H9 (cell line): ENCODE measurements around the gene FBN1. TPM values are rescaled to one million over a fixed set of nuclear protein-coding genes. Genes with fewer than 3 reads are reported as not detected.

Experiments used
- DNase-seq: peaks from one replicate; pipeline ENCODE4 v3.0.0-alpha.2; 2017
- H2AFZ ChIP-seq: one replicate; pipeline ENCODE4 v1.6.1; 2013; ENCODE audit warnings: mild to moderate bottlenecking, low read length, control low read depth, moderate library complexity
- H2AK5ac ChIP-seq: 2 replicates; pipeline ENCODE4 v1.6.1; 2013; ENCODE audit warnings: low read length, control low read depth, mixed read lengths; ENCODE audit not compliant: insufficient read length
- H2BK120ac ChIP-seq: one replicate; pipeline ENCODE4 v1.6.1; 2013; ENCODE audit warnings: low read depth, mild to moderate bottlenecking, low read length, control low read depth, inconsistent platforms; ENCODE audit not compliant: poor library complexity, severe bottlenecking
- H2BK12ac ChIP-seq: 2 replicates; pipeline ENCODE4 v1.6.1; 2013; ENCODE audit warnings: low read length, control low read depth, mixed read lengths, low read depth; ENCODE audit not compliant: insufficient read length
- H2BK15ac ChIP-seq: 2 replicates; pipeline ENCODE4 v1.6.1; 2013; ENCODE audit warnings: low read depth, low read length, control low read depth
- H2BK20ac ChIP-seq: one replicate; pipeline ENCODE4 v1.6.1; 2013; ENCODE audit warnings: low read depth, mild to moderate bottlenecking, low read length, control low read depth, inconsistent platforms; ENCODE audit not compliant: poor library complexity, severe bottlenecking
- H2BK5ac ChIP-seq: 2 replicates; pipeline ENCODE4 v1.6.1; 2013; ENCODE audit warnings: low read length, control low read depth, mixed read lengths; ENCODE audit not compliant: insufficient read length
- H3K14ac ChIP-seq: 2 replicates; pipeline ENCODE4 v1.6.1; 2013; ENCODE audit warnings: low read length, control low read depth; ENCODE audit not compliant: insufficient read depth
- H3K18ac ChIP-seq: 2 replicates; pipeline ENCODE4 v1.6.1; 2013; ENCODE audit warnings: low read depth, mild to moderate bottlenecking, mixed read lengths, low read length, control low read depth; ENCODE audit not compliant: insufficient read length
- H3K23ac ChIP-seq: 2 replicates; pipeline ENCODE4 v1.6.1; 2013; ENCODE audit warnings: low read length, control low read depth, mixed read lengths, low read depth; ENCODE audit not compliant: insufficient read length
- H3K23me2 ChIP-seq: 2 replicates; pipeline ENCODE4 v1.6.1; 2013; ENCODE audit warnings: low read depth, mild to moderate bottlenecking, mixed read lengths, low read length, control low read depth; ENCODE audit not compliant: insufficient read length, poor library complexity, severe bottlenecking
- H3K27ac ChIP-seq: 2 replicates; pipeline ENCODE4 v1.5.1; 2013; ENCODE audit warnings: low read length, control low read depth, mixed read lengths, low read depth; ENCODE audit not compliant: insufficient read length
- H3K27me3 ChIP-seq: 2 replicates; pipeline ENCODE4 v1.6.1; 2013; ENCODE audit warnings: low read length, control low read depth, inconsistent platforms; ENCODE audit not compliant: insufficient read depth
- H3K4ac ChIP-seq: 2 replicates; pipeline ENCODE4 v1.6.1; 2013; ENCODE audit warnings: low read depth, mild to moderate bottlenecking, control low read depth, inconsistent platforms, low read length, moderate library complexity
- H3K4me1 ChIP-seq: 2 replicates; pipeline ENCODE4 v1.6.1; 2013; ENCODE audit warnings: low read length, control low read depth, inconsistent platforms; ENCODE audit not compliant: insufficient read depth
- H3K4me2 ChIP-seq: 2 replicates; pipeline ENCODE4 v1.6.1; 2013; ENCODE audit warnings: low read length, control low read depth, mixed read lengths; ENCODE audit not compliant: insufficient read length, insufficient read depth
- H3K56ac ChIP-seq: 2 replicates; pipeline ENCODE4 v1.6.1; 2013; ENCODE audit warnings: low read depth, mild to moderate bottlenecking, mixed read lengths, low read length, control low read depth; ENCODE audit not compliant: insufficient read length
- H3K79me1 ChIP-seq: 2 replicates; pipeline ENCODE4 v1.6.1; 2013; ENCODE audit warnings: low read depth, mild to moderate bottlenecking, moderate library complexity, low read length, control low read depth, inconsistent platforms; ENCODE audit not compliant: insufficient read depth, poor library complexity, severe bottlenecking
- H3K79me2 ChIP-seq: 2 replicates; pipeline ENCODE4 v1.6.1; 2013; ENCODE audit warnings: low read length, control low read depth, inconsistent platforms; ENCODE audit not compliant: insufficient read depth
- H3K9ac ChIP-seq: 2 replicates; pipeline ENCODE4 v1.6.1; 2013; ENCODE audit warnings: low read length, control low read depth, mixed read lengths; ENCODE audit not compliant: insufficient read length; ENCODE audit errors: extremely low read depth
- H3K9me3 ChIP-seq: one replicate; pipeline ENCODE4 v1.6.1; 2013; ENCODE audit warnings: low read depth, low read length, inconsistent platforms; ENCODE audit not compliant: control insufficient read depth
- H3T11ph ChIP-seq: one replicate; pipeline ENCODE4 v1.6.1; 2013; ENCODE audit warnings: mild to moderate bottlenecking, low read length, control low read depth, inconsistent platforms
- H4K20me1 ChIP-seq: one replicate; pipeline ENCODE4 v1.6.1; 2013; ENCODE audit not compliant: control insufficient read depth, insufficient read length, insufficient read depth
- H4K5ac ChIP-seq: 2 replicates; pipeline ENCODE4 v1.6.1; 2013; ENCODE audit warnings: low read depth, mild to moderate bottlenecking, mixed read lengths, low read length, control low read depth; ENCODE audit not compliant: insufficient read length
- H4K8ac ChIP-seq: replicated peaks from 2 replicates; pipeline ENCODE4 v1.6.1; 2013; ENCODE audit warnings: low read length, control low read depth, mixed read lengths, low read depth; ENCODE audit not compliant: insufficient read length
- H4K91ac ChIP-seq: 2 replicates; pipeline ENCODE4 v1.6.1; 2013; ENCODE audit warnings: low read depth, mild to moderate bottlenecking, moderate library complexity, mixed read lengths, low read length, control low read depth; ENCODE audit not compliant: insufficient read length
- H3K27ac Mint-ChIP-seq, 3 experiments: 2 replicates in 2 of 3; 3 replicates in 1 of 3; pipeline ENCODE4 v1.8.0; 2020 to 2021; ENCODE audit warnings: mixed read lengths in 3 of 3, mild to moderate bottlenecking in 1 of 3, moderate library complexity in 1 of 3
- H3K27me3 Mint-ChIP-seq: 2 replicates; pipeline ENCODE4 v1.8.0; 2021; ENCODE audit warnings: low read depth, mild to moderate bottlenecking, moderate library complexity, mixed read lengths
- H3K36me3 Mint-ChIP-seq, 3 experiments: 2 replicates in 2 of 3; 3 replicates in 1 of 3; pipeline ENCODE4 v1.8.0; 2020 to 2021; ENCODE audit warnings: low read depth in 3 of 3, mixed read lengths in 3 of 3; ENCODE audit not compliant: insufficient read depth in 1 of 3
- H3K4me1 Mint-ChIP-seq, 2 experiments: 2 replicates each; pipeline ENCODE4 v1.8.0; 2020; ENCODE audit warnings: mixed read lengths in 2 of 2
- H3K4me3 Mint-ChIP-seq, 2 experiments: 2 replicates in 1 of 2; 3 replicates in 1 of 2; pipeline ENCODE4 v1.8.0; 2020 to 2021; ENCODE audit warnings: mild to moderate bottlenecking in 2 of 2, mixed read lengths in 2 of 2, moderate library complexity in 1 of 2
- H3K9me3 Mint-ChIP-seq, 2 experiments: 2 replicates in 1 of 2; 3 replicates in 1 of 2; pipeline ENCODE4 v1.8.0; 2020; ENCODE audit warnings: mild to moderate bottlenecking in 2 of 2, mixed read lengths in 2 of 2, moderate library complexity in 1 of 2
- CTCF ChIP-seq: fragments of 200-600 bp; sonication (generic); conservative IDR thresholded peaks from 3 replicates; pipeline ENCODE4 v1.8.0; 2021; ENCODE audit warnings: antibody characterized with exemption, mild to moderate bottlenecking
- WGBS: extraction: QIAGEN DNeasy Blood & Tissue Kit; methylation state at CpG from one replicate; pipeline ENCODE4 v1.1.7; 2013; ENCODE audit warnings: missing lambda C conversion rate, low lambda C conversion rate, mixed read lengths; ENCODE audit not compliant: insufficient read length; ENCODE audit errors: extremely low coverage; 5-methylcytosine and 5-hydroxymethylcytosine counted together
- total RNA-seq: library from RNA; stranded (reverse); gene quantifications from 2 replicates; pipeline ENCODE4 v1.2.1, GENCODE V29; 2021

Gene FBN1
- total RNA-seq, 1 experiment from 2014 or later = 3.6 TPM

- Histone ChIP-seq H3K79me1 (no peaks in the 10 kb centered on the region), H3K4ac (no peak overlapping the region), H3T11ph (no peak overlapping the region), H4K20me1 (no peaks in the 10 kb centered on the region), H3K9me3 (no peaks in the 10 kb centered on the region), H3K27ac (no peak overlapping the region), H2AK5ac (no peak overlapping the region), H2BK12ac (no peak overlapping the region), H2BK15ac (no peak overlapping the region), H4K91ac (no peak overlapping the region), H3K79me2 (no peaks in the 10 kb centered on the region), H3K4me1 (no peaks in the 10 kb centered on the region), H3K14ac (no peak overlapping the region), H2AFZ (no peak overlapping the region), H2BK20ac (no peak overlapping the region), H3K4me2 (no peak overlapping the region), H3K23me2 (no peaks in the 10 kb centered on the region), H3K18ac (no peak overlapping the region), H3K56ac (no peak overlapping the region), H2BK120ac (no peak overlapping the region), H3K27me3 (no peaks in the 10 kb centered on the region), H3K9ac (no peak overlapping the region), H2BK5ac (no peak overlapping the region), H4K8ac (no peak overlapping the region), H3K23ac (no peak overlapping the region), H4K5ac (no peak overlapping the region)
- no CpG with 5 or more reads among the region's 7 CpGs for WGBS
- peaks cover 15 to 16% of the 10 kb centered on the region in 2 experiments for H3K4me1 Mint-ChIP-seq
- no peaks in the 10 kb centered on the region for H3K36me3 Mint-ChIP-seq
- H3K27ac Mint-ChIP-seq = no peak overlapping the region
- TF ChIP-seq CTCF = no peak
- no peaks in the 10 kb centered on the region for H3K9me3 Mint-ChIP-seq
- DNase-seq = no peak
- H3K27me3 Mint-ChIP-seq = no peaks in the 10 kb centered on the region
- no peak overlapping the region for H3K4me3 Mint-ChIP-seq
Observed at GRCh38 chr15:48556159-48556897, 89.2 kb downstream of the FBN1 start.
